HS-27A (cell line): ENCODE measurements around the gene ARMC5.

ENCODE experiments used
- DNase-seq: peaks from one replicate; pipeline ENCODE4 v3.0.0-alpha.2; 2012; ENCODE audit warnings: low read depth, missing footprints

ARMC5 gene

DNA sequence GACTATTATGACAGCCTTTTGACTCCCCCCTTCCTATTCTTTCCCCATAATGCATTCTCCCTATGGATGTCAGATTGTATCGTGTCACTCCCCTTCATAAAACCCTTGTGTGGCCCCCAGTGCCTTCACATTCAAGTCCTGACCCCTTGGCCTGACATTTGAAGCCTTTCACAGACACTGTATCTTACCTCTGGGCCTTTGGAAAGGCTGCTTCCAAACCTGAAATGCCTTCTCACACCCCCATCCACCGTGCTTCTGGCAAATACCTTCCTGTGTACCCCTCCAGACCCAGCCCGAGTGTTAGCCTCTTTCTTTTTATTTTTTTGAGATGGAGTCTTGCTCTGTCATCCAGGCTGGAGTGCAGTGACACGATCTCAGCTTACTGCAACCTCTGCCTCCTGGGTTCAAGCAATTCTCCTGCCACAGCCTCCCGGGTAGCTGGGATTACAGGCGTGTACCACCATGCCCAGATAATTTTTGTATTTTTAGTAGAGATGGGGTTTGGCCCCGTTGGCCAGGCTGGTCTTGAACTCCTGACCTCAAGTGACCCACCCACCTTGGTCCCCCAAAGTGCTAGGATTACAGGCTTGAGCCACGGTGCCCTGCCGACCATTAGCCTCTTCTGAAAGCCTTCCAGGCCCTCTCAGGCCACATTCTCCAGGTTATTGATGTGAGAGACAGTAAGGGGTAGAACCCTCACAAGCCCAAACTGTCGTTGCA is 2.1 kb downstream of the ARMC5 start:
- DNase-seq, result no peak

DNA sequence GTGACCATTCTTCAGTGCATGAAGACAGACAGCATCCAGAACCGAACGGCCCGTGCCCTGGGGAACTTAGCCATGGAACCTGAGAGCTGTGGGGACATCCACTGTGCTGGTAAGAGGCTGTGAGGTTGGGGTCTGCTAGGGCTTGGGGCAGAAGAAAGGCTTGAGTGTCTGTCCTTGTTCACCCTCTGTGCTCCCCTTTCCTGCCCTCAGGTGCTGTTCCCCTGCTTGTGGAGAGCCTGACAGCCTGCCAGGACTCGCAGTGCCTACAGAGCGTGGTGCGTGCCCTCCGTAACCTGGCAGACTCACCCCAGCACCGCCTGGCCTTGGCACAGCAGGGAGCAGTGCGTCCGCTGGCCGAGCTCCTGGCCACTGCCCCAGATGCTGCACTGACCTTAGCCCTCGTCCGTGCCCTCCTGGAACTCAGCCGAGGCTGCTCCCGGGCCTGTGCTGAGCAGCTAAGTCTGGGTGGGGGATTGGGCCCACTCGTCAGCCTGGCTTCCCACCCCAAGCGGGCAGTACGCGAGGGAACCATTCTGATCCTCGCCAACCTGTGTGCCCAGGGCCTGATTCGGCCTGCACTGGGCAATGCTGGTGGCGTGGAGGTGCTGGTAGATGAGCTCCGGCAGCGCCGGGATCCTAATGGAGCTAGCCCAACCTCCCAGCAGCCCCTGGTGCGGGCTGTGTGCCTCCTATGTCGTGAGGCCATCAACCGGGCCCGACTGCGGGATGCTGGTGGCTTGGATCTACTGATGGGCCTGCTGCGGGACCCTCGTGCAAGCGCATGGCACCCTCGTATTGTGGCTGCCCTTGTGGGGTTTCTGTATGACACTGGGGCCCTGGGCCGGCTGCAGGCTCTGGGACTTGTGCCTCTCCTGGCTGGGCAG is 2.9 kb downstream of the ARMC5 start:
- DNase-seq, result no peak

DNA sequence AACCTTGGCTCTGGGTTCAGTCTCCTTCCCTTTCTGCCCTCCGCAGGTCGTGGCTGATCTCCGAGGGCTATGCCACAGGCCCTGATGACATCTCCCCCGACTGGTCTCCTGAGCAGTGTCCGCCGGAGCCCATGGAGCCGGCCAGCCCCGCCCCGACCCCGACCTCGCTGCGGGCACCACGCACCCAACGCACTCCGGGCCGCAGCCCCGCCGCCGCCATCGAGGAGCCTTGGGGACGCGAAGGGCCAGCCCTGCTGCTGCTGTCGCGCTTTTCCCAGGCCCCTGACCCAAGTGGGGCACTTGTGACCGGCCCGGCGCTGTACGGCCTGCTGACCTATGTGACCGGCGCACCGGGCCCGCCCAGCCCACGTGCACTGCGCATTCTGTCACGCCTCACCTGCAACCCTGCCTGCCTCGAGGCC is 5.1 kb downstream of the ARMC5 start:
- no peak for DNase-seq

DNA sequence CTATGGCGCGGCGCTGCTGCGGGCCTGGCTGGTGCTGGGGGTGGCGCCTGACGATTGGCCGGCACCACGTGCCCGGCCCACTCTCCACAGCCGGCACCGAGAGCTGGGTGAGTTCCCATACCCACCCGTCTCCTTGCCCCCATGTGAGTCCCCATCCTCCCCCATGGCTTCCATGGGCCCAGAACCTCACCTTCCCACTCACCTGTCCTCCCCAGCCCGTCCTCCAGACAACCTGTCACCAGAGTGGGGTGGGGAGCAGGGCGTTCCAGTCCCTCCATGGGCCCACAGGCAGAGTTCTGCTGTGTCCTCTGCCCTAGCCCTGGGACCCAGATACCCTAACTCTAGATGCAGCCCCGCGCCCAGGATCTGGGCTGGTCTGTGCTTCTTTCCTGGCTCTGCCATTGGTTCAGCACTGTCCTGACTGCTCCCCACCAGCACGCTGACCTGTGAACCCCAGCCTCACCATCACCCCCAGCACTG is 5.5 kb downstream of the ARMC5 start:
- no peak for DNase-seq

DNA sequence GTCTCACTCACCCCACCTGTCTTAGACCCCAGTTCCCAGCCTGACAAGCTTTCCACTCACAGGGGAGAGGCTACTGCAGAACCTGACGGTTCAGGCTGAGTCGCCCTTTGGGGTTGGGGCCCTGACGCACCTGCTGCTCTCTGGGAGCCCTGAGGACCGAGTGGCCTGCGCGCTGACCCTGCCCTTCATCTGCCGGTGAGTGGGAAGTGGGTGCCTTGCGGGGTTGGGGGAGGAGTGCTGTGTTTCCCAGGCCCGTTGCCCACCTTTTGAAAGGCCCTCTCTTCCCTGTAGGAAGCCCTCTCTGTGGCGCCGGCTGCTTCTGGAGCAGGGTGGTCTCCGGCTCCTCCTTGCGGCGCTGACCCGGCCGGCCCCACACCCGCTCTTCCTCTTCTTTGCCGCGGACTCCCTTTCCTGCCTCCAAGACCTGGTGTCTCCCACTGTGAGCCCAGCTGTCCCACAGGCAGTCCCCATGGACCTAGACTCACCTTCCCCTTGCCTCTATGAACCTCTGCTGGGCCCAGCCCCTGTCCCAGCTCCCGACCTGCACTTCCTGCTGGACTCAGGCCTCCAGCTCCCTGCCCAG is 6.6 kb downstream of the ARMC5 start:
- no peak for DNase-seq

DNA sequence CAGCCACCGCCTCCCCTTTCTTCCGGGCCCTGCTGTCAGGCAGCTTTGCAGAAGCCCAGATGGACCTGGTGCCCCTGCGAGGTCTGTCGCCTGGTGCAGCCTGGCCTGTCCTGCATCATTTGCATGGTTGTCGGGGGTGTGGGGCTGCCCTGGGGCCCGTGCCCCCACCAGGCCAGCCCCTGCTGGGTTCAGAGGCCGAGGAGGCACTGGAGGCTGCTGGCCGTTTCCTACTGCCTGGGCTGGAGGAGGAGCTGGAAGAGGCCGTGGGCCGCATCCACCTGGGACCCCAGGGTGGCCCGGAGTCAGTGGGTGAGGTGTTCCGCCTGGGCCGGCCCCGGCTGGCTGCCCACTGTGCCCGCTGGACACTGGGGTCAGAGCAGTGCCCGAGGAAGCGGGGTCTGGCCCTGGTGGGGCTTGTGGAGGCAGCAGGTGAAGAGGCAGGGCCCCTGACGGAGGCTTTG is 7.1 kb downstream of the ARMC5 start:
- DNase-seq, result no peak

DNA sequence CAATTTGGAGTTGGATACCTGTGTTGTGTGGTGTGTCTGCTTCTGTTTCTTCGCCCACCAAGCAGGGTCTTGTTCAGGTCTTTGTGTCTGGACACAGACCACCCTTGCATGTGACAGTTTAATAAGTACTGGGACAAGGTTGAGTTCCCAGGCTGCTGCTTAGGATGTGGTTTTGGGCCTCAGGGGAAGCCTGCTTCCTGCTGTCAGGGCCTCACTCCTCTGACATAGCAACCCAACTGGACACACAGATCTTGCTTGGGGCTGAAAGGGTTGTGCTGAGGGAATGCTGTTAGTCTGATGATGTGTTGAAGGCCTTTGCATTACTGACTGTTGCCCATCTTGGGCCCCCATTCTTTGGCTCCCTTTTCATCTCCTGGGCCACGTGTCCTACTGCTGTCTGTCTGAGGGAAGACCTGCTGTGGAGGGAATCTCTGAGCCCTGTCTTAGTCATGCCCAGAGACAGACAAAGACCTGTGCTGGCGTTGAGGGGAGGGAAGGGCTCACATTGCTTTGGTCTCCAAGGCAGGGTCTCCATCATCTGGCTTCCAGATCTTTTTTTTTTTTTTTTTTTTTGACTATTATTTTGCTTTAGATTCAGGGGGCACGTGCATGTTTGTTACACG is 8.0 kb downstream of the ARMC5 start:
- no peak for DNase-seq

DNA sequence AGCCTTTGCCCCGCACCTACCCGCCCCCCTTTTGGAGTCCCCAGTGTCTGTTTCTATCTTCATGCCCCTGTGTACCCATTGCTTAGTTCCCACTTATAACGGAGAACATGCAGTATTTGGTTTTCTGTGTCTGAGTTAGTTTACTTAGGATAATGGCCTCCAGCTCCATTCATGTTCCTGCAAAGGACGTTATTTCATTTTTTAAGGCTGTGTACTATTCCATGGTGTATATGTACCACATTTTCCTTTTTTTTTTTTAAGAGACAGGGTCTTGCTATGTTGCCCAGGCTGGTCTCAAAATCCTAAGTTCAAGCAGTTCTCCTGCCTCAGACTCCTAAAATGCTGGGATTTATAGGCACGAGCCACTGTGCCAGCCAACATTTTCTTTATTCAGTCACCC is 8.6 kb downstream of the ARMC5 start:
- DNase-seq, result no peak

DNA sequence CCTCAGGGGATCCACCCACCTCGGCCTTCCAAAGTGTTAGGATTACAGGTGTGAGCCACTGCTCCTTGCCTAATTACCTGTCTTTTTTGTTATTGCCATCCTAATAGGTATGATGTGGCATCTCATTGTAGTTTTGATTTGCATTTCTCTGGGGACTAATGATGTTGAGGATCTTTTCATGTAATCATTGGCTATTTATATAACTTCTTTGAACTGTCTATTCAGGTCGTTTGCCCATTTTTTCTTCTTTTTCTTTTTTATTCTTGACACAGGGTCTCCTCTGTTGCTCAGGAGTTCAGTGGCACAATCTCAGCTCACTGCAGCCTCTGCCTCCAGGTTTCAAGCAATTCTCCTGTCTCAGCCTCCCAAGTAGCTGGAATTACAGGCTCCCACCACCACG is 11.3 kb downstream of the ARMC5 start:
- no peak for DNase-seq

DNA sequence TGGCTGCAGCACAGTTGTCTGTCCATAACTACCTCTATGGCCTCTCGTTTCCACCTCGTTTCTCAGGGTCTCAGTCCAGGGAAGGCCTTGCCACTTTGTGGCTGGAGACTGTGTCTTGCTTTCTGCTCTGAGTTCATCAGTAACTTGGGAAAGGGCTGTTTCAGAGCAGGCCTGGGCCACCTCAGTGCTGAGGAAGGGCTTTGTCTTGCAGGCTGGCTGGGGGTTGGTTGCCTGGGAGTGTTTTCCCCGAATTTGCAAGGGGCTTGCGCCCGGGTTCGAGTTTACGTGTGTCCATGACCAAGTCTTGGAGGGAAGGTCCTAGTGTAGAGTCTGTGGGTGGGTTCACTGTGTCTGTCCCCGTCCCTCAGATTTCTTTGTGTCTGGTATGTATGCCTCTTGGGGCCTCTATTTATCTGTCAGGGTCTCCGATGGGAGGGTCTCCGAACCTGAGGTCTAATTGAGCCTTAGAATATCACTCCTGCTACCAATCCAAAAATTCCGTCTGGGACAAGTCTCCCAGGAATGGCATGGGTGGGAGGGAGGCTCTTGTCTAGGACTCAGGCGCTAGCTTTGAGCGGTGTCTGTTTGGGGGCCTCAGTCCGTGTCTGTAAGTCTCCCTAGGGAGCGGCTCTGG is 12.1 kb downstream of the ARMC5 start:
- no peak for DNase-seq

DNA sequence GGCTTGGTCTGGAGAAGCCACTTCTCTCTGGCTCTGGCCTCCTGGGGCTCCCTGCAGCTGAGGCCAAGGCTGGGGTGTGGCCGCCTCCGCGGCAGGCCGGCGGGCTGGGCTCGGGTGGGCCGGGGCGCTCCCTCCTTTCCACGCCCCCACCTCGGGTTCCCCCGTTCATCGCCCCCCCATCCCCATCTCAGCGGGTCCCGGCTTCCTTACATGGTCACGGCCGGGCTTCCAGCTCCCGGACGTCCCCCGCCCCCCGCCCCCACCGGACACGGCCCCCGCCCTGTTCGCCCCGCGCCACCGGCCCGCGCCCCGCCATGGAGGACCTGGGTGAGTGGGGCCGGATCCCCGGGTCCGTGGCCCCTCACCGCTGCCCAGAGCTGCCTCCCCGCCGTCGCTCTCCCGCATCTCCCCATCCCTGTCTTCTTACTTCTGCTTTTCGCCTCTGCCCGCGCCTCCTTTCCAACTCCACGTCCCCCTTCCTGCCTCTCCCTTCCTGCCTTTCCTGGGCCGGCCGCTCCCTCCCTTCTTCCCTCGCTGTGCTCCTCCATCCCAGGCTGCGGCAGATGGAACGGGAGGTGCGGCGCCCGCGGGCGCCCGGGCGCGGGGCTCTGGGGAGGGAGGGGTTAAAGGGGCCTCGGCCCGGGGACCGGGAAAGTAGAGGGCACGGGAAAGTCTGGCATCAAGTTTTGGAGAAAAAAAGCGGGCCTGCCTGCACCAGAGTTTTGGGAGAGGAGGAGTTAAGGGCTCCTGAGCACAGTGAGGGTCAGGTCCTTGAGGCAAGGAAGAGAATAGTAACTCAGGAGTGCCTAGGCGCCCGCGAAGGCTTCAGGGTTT is 12.8 kb downstream of the ARMC5 start, which contains the start of gene TGFB1I1:
TSS of gene TGFB1I1 (plus strand) at position 278 of the 834 bp plus-strand sequence. CDS start at position 315, 37 bp downstream.
- DNase-seq, result peak; percentile 38

DNA sequence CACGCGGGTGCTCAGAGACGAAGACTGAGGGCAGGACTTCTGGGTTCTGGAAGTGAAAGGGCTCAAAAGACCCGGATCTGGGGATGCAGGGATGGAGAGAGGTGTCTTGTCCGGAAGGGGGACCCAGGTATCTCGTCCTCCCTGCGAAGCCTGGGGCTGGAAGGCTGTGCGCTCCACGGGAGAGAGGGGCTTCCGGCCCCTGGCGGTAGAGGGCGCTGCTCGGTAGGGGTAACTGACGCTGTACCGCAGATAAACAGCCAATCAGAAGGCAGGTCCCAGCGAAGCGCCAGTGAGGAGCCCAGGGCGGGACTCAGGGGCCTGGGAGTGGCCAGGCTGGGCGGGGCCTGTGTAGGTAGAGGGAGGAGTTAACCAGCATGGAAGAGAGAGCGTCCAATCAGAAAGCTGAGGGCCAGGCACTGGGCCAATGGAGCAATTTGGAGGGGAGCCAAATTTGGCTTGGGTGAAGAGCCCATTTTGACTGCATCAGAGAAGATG is 13.5 kb downstream of the ARMC5 start:
- peak; percentile 40 for DNase-seq

DNA sequence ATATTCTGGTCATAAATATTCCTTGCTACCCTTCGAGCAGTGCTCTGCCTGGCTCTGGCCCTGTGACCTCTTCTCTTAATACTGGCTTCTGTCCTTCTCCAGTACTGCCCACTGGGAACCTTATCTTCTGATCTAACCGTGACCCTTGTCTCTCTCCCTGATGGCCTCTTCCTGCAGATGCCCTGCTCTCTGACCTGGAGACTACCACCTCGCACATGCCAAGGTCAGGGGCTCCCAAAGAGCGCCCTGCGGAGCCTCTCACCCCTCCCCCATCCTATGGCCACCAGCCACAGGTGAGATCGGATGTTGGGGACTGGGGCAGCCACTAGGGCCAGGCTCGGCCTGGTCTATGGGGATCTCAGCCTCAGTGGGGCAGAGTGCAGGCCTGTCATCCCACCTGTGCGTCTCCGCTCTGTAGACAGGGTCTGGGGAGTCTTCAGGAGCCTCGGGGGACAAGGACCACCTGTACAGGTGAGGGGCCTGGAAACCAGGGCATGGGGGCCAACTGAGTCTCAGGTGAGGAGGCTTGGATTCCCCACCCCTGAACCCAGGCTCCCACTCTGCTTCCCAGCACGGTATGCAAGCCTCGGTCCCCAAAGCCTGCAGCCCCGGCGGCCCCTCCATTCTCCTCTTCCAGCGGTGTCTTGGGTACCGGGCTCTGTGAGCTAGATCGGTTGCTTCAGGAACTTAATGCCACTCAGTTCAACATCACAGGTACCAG is 14.1 kb downstream of the ARMC5 start:
- no peak for DNase-seq

DNA sequence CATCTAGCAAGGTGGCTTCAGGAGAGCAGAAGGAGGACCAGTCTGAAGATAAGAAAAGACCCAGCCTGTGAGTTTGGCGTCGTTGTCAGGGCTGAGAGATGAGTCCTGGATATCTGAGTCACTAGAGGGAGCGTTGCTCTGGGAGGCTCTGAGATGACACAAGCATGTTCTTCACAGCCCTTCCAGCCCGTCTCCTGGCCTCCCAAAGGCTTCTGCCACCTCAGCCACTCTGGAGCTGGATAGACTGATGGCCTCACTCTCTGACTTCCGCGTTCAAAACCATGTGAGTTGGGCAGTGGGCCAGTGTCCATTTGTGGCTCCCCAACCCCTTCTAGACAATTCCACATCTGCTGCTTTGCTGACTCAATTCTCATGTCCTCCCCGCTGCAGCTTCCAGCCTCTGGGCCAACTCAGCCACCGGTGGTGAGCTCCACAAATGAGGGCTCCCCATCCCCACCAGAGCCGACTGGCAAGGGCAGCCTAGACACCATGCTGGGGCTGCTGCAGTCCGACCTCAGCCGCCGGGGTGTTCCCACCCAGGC is 14.9 kb downstream of the ARMC5 start:
- no peak for DNase-seq

DNA sequence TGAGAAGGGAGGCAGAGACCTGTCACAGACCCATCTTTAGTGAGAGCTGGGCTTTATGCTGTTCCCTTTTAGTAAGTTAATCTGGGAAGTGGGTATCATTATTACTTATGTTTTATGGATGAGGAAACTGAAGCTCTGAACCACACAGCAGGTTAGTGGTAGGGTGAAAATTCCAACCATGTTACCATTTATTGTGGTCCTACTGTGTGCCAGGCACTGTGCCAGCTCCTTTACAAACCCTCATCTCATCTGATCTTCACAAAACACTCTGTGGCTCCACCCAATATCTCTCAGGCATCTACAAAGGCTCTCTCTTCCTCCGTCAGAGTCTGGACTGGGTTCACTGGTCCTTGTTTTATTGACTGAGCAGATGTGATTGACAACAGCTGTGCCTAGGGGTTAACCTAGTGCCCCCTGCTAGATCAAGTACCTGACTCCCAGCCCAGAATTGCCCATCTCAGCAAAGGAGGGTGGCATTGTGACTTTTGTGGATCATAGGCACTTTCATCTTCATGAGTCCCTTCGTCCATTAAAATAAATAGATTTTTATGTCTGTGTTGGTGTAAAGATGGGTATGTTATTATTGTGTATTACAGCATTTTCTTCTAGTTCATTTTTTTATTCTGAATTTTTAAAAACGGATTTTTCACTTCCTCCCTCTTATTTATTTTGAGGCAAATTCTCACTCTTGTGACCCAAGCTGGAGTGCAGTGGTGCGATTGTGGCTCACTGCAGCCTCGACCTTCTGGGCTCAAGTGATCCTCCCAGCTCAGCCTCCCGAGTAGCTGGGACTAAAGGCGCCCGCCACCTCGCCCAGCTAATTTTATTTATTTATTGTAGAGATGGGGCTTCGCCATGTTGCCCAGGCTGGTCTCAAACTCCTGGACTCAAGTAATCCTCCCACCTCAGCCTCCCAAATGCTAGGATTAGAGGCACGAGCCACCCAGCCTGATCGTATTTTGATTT is 15.8 kb downstream of the ARMC5 start:
- DNase-seq, result no peak

DNA sequence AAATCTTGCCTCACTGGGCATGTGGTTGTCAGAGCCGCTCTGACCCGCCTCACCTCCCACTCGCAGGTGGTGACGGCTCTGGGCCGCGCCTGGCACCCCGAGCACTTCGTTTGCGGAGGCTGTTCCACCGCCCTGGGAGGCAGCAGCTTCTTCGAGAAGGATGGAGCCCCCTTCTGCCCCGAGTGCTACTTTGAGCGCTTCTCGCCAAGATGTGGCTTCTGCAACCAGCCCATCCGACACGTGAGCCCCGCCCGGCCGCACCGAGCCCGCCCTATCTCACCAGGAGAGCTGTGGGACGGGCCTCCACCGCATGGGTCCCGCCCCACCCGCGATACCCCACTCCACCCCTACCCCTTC is 16.6 kb downstream of the ARMC5 start:
- DNase-seq, result no peak

DNA sequence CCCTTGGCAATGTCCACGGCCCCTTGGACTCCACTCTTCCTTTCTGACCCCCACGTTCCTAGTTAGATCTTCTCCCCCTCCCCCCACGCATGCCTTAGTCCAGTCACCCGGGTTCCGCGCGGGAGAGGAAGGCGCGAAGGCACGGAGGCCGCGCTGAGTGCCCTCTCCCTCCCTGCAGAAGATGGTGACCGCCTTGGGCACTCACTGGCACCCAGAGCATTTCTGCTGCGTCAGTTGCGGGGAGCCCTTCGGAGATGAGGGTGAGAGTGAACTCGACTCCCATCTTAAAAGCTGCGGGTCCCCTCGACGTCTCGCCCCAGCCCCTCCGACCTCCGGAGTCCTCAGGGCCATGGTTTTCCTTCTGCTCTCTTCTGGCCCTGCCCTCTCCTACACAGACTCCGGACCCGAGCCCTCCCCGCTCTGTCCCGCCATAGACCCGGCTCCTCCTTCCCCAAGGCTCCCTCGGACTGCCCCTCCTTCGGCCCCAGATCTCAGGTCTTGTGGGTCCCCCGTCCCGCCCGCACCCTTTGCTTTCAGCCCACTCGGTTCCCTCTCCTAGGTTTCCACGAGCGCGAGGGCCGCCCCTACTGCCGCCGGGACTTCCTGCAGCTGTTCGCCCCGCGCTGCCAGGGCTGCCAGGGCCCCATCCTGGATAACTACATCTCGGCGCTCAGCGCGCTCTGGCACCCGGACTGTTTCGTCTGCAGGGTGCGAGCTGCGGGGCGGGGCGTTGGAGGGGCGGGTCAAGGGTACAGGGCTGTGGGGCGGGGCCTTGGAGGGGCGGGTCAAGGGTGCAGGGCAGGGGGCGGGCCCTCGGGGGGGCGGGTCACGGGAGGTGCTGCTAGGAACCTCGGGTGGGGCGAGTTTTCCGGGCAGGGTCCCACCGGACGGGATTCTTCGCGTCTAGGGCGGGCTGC is 17.3 kb downstream of the ARMC5 start:
- no peak for DNase-seq
